Measurements from ENCODE around the gene PRKCH.

- no peak for TF ChIP-seq CTCF (IDR thresholded peaks at IDR 0.05)
- no peak for TF ChIP-seq POLR2A (IDR thresholded peaks at IDR 0.05)
Measured at GRCh38 chr14:61368114-61368710, 46.8 kb downstream of the PRKCH start.

Data from body of pancreas (tissue), 4 donors.